Measurements from ENCODE around the gene GIT2. TPM values are rescaled to one million over a fixed set of nuclear protein-coding genes. Genes with fewer than 3 reads are reported as not detected.
A peak's percentile ranks its signal among the peaks of the same experiment; 100 is the strongest.

The GIT2 gene
- total RNA-seq = 10 to 100 TPM; 26.4 to 58.8 (median 43.7) TPM
- 10 to 100 TPM; 17.4 to 54.1 TPM for polyA plus RNA-seq
- long read RNA-seq, donor 1, full-length matches to known transcripts = 26 of 101 reads
- long read RNA-seq, donor 1, partial matches to known transcripts = 26 of 101 reads
- long read RNA-seq, donor 1, other reads (novel, unspliced or antisense) = 49 of 101 reads
- long read RNA-seq, donor 2, full-length matches to known transcripts = 3 of 3 reads
- long read RNA-seq, donor 2, partial matches to known transcripts = 0 of 3 reads
- long read RNA-seq, donor 2, other reads (novel, unspliced or antisense) = 0 of 3 reads
- long read RNA-seq, donor 3, full-length matches to known transcripts = 7 of 37 reads
- long read RNA-seq, donor 3, partial matches to known transcripts = 14 of 37 reads
- long read RNA-seq, donor 3, other reads (novel, unspliced or antisense) = 16 of 37 reads

- peak within 1 kb of the TSS; percentile 98 for H3K4me3 ChIP-seq
- TF ChIP-seq POLR2A (IDR thresholded peaks at IDR 0.05) (peak; percentile 46), CTCF (IDR thresholded peaks at IDR 0.05) (no peak), EP300 (IDR thresholded peaks at IDR 0.05) (no peak)
- no peaks in the 10 kb centered on the region for H3K36me3 ChIP-seq
- no peaks in the 10 kb centered on the region for H3K27me3 ChIP-seq
- H3K27ac ChIP-seq = peak within 1 kb of the TSS; percentile 38 to 60
- intact Hi-C loops (cut with DNase I) = loop anchor here in 2 of 4 donors (5.0 to 10.0 kb wide), 2 partner anchors 61 to 64 kb away; no protein-coding TSS in a partner anchor
- H3K4me1 ChIP-seq (ENCODE audit: insufficient read depth) = peaks cover 5% of the 10 kb centered on the region
- DNase-seq = peak; percentile 91 to 93 (median 92)
- H3K9me3 ChIP-seq = no peaks in the 10 kb centered on the region
- WGBS, 3 donors = 0 to 1% (median 0%) methylated on average over 60 to 65 of the region's 65 CpGs
Observed at GRCh38 chr12:109995686-109996482, at the start of gene GIT2. Gene GIT2, minus strand, starts transcription at chr12:109996368. Its CDS starts 144 bp downstream, at chr12:109996224.

- H3K27ac ChIP-seq = no peak overlapping the region
- H3K4me3 ChIP-seq = no peak overlapping the region
- H3K27me3 ChIP-seq = no peaks in the 10 kb centered on the region
- DNase-seq = no peak
- peaks cover 6% of the 10 kb centered on the region for H3K4me1 ChIP-seq (ENCODE audit: insufficient read depth)
- intact Hi-C loops (cut with DNase I) = no loop called here
- no peaks in the 10 kb centered on the region for H3K9me3 ChIP-seq
- WGBS, 3 donors = 91 to 96% (median 93%) methylated on average over 3 of the region's 3 CpGs
- TF ChIP-seq CTCF (IDR thresholded peaks at IDR 0.05) (no peak), POLR2A (IDR thresholded peaks at IDR 0.05) (no peak), EP300 (IDR thresholded peaks at IDR 0.05) (no peak)
- no peaks in the 10 kb centered on the region for H3K36me3 ChIP-seq
Observed at GRCh38 chr12:110042264-110042663, 46.1 kb upstream of the GIT2 start.

- Histone ChIP-seq H3K4me1 (ENCODE audit: insufficient read depth) (peaks cover 6% of the 10 kb centered on the region), H3K9me3 (no peaks in the 10 kb centered on the region), H3K27me3 (no peaks in the 10 kb centered on the region), H3K36me3 (no peaks in the 10 kb centered on the region), H3K27ac (peak overlapping the region in 1 of 2 donors; percentile 6), H3K4me3 (no peak overlapping the region)
- no peak for DNase-seq
- WGBS, 3 donors = 27 to 28% (median 27%) methylated on average over 5 of the region's 5 CpGs
- intact Hi-C loops (cut with DNase I) = no loop called here
- TF ChIP-seq POLR2A (IDR thresholded peaks at IDR 0.05) (no peak), CTCF (IDR thresholded peaks at IDR 0.05) (no peak), EP300 (IDR thresholded peaks at IDR 0.05) (no peak)
Observed at GRCh38 chr12:110039085-110039807, 43.1 kb upstream of the GIT2 start.

- Histone ChIP-seq H3K27me3 (no peaks in the 10 kb centered on the region), H3K36me3 (no peaks in the 10 kb centered on the region), H3K27ac (peak overlapping the region in 1 of 2 donors; percentile 6), H3K4me3 (no peak overlapping the region), H3K4me1 (ENCODE audit: insufficient read depth) (peaks cover 6% of the 10 kb centered on the region), H3K9me3 (no peaks in the 10 kb centered on the region)
- DNase-seq = no peak
- TF ChIP-seq POLR2A (IDR thresholded peaks at IDR 0.05) (no peak), EP300 (IDR thresholded peaks at IDR 0.05) (no peak), CTCF (IDR thresholded peaks at IDR 0.05) (no peak)
- 8 to 33% (median 13%) methylated on average over 5 of the region's 5 CpGs for WGBS, 3 donors
- intact Hi-C loops (cut with DNase I) = no loop called here
Observed at GRCh38 chr12:110038741-110039084, 42.5 kb upstream of the GIT2 start.
